Fibroblast of skin of left biceps (primary cell): Measurements from ENCODE around the gene TFDP1.

Source experiments
- DNase-seq, 2 experiments: peaks; one replicate each; pipeline ENCODE4 v3.0.0-alpha.2; 2013; ENCODE audit warnings: low read depth in 2 of 2

TFDP1 gene

DNA sequence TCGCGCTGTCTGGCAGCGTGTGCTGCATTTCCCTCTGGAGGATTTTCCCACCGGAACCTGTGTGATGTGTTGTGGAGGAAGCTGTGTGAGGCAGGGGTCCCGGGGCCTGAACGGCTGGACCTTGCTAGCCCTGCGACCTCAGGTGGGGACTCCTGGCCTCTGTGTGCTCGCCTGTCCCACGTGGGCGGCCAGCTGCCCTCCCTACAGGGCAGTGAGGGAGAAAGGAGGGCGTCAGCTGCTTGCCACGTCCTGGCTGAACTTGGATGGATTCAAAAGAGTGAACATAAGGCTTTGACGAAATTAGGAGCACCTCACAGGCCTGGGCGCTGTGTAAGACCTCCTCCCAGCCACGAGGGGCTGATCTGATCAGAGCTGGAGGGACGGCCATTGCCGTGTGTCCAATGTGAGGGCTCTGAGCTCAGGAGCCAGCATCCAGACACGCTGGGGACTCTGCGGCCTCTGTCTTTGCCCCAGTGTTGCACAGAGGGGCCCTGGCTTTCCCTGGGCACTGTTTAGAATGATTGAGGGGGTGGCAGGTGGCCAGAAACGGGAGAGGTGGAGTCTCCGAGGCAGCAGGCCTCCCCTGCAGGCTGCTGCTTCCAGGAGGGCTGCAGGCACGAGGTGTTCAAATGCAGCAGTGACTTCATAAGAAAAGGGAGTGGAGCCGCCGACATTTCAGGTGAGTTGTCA lies 13.0 kb downstream of the TFDP1 start:
- DNase-seq: no peak

DNA sequence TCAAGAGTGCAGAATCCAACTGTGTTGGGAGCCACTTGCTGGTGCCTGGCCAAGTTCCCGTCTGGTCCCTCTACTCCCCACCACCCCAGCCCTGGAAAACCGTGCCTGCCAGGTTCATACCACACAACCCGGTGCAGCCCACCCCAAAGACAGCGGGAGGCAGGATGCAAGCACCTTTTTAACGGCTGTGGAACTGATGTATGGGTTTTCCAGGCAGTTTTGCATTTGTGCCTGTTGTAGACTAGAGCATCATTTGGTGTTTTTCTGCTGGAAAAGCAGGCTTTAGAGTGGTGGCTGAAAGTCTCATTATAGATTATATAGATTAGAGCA lies 13.5 kb downstream of the TFDP1 start:
- no peak for DNase-seq

DNA sequence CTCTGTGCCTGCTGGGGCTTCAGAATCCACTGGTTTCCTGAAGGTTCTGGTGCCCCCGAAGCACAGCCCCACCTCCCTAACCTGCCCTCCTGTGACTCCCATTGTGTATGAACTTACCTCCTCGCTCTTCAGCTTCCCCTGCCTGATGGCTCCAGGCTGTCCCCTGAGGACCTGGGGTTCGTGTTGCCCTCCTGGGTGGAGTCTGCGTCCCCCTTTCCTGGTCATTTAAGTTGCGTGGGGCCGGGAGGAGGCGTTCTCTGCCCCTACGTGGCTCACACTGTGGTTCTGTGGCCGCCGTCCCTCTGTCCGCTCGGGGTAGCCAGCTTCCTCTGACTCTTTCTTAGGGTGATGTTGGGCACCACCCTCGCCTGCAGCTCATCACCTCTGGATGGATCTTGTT lies 13.9 kb downstream of the TFDP1 start:
- no peak for DNase-seq

DNA sequence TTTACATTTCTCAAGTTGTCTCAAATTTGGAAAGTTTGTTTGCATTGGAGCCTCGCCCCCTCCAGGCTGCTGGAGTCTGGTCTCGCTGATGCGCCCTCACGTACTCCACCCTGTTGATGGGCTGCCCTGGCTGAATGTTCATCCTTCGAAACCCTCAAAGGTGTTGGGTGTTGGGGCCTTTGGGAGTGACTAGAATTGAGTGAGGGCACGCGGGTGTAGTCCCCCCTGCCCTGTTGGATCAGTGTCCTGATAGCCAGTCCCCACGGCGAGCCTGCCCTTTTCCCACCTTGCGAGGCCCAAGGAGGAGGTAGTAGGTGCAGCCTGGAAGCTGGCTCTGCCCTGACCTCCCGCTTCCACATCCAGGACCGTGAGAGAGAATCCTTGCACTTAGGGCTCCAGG lies 14.8 kb downstream of the TFDP1 start:
- DNase-seq: no peak

DNA sequence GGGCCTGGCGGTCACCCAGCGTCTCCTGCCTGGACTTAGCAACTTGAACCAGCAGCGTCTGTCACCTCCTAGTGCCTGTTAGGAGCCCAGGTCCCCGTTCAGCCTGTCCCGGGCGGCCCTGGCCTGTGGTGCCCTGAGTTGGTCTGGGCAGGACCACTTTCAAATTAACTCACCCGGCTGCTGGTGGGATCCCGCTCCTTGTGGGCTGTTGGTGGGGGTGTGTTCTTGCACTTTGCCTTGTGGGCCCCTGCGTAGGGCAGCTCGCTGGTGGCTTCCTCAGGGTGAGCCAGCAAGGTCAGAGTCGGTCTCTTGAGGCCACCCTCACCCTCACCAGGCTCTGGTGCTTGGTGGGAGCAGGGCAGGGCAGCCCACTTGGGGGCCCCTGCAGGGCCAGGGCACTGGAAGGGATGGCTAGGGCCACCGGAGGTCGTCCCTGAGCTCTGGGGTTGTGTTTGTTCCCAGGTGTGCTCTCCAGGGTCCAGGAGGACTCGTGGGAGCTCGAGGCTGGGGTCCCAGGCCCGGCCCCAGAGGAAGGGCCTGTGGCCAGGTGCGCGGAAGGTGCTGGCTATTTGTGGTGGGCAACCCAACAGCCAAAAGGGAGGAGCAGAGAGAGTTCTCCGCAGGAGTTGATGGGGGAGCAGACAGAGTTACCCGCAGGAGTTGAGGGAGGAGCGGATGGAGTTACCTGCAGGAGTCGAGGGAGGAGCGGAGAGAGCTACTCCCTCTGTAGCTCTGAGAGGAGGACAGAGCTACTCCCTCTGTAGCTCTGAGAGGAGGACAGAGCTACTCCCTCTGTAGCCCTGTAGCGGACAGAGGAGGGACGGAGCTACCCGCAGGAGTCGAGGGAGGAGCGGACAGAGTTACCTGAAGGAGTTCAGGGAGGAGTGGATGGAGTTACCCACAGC lies 16.9 kb downstream of the TFDP1 start:
- no peak for DNase-seq

DNA sequence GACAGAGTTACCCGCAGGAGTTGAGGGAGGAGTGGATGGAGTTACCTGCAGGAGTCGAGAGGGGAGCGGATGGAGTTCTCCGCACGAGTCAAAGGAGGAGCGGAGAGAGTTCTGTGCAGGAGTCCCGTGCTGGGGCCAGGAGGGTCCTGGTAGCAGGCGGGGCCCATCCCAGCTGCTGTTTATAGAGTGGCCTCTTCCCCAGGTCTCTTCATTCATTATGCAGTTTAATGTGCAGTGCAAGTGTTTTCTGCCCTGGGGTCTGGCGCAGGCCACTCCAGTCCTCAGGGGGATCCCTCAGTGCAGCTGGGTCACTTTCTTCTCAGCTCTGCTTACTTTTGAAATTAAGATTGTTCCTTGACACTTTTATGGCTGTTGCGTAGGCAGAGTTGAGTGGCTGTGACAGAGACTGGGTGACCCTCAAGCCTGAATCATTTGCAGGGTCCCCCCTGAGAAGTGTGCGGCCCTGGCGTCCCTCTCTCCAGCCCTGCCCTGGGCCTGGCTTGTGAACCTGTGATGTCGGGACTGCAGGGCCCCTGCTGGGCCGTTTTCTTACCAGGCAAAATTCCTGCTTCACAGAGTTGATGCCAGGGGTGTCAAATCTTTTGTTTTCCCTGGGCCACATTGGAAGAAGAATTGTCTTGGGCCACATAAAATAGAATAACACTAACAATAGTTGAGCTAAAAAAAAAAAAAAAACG lies 17.9 kb downstream of the TFDP1 start:
- DNase-seq: no peak

DNA sequence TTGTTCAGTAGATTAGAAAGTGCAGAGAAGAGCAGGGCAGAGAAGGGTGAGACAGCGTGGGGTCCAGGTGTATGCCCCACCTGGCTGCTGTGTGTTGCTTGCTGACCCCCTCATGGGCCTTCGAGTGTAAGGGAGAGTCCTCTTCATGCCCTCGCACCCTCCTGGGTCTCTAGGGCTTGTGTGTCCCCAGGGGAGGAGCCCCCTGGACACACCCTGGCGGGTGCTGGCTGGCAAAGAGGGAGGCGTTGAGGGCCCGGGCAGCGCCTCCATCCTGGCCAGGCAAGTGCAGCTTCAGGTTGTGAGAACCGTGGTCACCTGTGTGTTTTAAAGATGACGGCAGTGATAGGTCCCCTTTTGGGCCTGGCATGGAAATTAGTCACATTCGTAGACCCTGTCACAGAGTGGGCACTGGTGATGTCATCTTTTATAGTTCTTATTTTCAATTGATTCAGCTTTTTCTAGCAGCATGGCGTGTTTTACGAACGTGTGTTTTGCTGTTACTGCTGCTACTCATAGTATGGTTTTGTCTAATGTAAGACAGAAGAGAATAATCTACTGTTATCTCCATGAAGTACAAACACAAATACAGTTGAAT lies 18.7 kb downstream of the TFDP1 start:
- DNase-seq: no peak

DNA sequence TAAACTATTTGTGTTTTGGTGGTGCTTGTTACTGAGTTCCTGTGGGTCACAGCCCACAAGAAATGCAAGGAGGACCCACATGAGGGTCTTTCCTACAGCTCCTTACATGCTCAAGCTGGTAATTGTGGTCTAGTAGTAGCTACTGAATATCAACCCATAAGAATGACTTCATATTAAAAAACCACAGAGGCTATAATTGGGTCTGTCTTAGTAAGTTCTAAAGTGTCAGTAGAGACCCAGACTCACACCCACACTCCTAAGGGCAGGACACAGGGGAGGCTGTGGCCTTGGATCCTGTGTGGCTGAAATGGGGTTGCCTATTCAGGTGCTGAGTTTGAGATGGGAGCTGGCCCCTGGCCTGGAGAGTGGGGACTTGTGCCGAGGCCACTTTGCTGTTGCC lies 19.6 kb downstream of the TFDP1 start:
- DNase-seq: no peak

DNA sequence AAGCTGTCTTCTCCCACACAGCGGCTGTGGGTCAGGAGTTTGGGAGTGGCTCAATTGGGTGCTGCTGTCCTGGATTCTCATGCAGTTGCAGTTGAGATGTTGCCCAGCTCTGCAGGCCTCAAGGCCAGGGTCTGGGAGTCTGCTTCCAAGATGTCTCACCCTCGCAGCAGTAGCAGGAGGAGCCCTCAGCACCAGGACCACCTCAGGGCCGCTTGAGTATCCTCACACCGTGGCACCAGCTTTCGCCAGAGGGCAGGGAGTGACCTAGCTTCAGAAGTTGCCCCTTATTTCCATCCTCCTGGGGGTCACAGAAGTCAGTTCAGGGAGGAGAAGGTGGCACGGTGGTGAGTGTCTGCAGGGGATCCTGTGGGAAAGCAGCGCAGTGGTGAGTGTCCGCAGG lies 20.9 kb downstream of the TFDP1 start:
- DNase-seq: no peak

DNA sequence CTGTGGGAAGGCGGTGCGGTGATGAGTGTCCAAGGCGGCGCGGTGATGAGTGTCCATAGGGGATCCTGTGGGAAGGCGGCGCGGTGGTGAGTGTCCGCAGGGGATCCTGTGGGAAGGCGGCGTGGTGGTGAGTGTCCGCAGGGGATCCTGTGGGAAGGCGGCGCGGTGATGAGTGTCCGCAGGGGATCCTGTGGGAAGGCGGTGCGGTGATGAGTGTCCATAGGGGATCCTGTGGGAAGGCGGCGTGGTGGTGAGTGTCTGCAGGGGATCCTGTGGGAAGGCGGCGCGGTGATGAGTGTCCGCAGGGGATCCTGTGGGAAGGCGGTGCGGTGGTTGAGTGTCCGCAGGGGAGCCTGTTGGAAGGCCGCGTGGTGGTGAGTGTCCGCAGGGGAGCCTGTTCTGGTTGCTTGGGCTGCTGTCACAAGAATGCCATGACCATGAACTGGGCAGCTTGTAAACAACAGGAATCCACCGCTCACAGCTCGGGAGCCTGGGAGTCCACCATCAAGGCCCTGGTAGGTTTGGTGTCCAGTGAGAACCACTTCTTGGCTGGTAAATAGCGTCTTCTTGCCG lies 21.4 kb downstream of the TFDP1 start:
- no peak for DNase-seq

DNA sequence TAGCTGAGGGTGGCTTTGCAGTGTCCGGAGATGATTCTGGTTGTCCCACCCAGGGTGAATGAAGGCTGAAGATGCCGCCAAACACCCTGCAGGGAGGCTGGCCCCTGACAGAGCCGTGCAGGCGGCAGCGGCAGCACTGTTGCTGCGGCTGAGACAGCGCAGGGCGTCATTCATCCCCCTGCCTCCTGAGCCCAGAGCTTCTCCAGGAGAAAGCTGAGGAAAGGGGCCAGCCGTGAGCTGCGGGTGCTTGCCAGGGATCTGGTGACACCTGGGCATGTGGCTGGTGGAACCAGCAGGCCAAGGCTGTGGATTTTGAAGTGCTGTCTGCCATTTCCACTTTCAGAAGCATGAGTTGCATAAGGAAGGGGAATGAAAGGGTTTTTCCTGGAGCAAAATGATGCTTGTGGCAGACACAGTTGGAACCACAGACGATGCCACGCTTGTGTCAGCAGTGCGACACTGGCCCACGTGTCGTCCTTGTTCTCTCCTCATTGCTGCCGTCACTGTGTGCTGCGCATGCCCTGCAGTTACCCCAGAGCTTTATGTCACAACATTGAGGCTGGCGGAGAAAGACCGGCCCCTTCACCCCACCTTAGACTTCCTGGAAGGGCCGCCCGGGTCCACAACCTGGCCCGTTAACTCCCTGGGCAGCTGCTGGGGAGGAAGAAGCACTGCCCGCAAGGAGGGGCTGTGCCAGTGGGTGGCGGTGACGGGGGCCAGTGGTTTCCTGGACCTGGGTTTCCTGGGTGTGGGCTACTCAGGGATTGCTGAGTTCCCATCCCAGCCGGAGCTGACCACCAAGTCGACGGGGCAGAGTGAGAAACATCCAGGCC lies 22.7 kb downstream of the TFDP1 start:
- DNase-seq: no peak

DNA sequence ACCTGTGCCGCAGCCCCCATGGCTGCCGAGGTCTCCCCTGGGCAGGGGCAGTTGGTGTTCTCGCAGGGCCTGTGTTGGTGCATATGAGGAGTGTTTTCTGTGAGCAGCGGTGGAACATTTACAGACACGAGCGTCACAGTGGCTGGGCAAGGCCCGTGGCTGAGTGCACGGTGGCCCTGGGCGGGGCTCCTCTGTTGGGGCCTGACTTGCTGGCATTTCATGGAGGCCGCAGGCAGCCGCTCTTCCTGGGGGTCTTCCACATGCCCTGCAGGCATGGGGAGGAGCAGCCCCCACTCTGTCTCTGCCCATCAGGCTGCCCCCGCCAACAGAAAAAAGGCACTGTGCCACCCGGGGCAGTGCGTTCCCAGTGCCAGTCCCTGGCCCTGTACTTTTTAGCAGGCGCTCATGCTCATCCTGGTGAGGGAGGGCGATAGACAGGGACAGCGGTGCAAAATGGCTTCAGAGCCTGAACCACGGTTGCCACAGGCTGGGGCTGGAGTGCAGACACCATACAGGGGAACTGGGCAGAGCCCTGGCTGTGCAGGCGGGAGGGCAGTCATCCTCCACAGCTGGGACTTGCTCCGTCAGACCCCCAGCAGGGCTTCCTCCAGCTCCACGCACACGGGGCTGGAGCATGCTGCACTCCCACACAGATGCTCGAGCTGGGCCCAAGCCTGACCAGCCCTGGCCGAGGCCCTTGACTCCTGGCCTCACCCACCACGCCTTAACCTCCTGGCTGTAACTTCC lies 23.5 kb downstream of the TFDP1 start:
- no peak for DNase-seq

DNA sequence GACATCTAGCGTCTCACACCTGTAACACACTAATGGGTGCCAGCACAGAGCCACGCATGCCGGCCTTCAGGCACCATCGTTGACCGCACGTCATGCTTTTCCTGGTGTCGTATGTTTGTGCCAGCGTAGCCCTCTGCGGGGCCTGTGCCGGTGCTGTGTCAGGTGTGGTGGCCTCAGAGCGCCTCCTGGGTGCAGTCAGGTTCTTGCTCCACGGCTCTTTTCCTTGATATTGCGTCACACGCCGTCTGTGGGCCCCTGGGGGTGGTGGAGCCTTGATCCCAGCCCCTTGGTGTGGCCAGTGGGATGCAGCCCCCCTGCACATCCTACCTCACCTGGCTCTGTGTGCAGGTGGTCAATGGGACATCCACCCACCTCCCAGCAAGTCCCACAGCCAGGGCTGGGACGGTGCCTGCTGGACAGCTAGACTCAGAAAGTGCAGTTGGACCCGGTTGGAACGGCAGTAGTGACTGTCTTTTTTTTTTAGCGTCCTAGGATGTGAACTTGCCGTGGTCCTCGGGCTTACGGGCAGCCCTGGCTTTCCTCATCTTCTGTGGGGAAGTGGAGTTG lies 24.5 kb downstream of the TFDP1 start:
- no peak for DNase-seq

DNA sequence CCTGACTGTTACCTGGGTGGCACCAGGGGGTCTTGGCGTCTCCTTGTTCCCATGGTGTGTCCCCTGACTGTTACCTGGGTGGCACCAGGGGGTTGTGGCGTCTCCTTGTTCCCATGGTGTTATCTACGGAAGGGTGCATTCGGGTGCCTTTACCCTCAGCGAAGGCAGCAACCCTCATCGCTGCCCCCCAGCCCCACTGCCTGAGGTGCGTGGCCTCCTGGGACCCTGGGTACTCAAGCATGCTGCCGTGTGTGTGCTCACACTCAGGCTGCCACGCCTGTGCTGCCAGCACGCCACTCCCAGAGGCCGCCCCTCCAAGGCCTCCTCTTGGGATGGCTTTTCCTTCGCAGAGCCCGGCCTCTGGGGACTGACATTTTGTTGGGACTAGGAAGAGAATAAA lies 25.1 kb downstream of the TFDP1 start:
- DNase-seq: no peak

DNA sequence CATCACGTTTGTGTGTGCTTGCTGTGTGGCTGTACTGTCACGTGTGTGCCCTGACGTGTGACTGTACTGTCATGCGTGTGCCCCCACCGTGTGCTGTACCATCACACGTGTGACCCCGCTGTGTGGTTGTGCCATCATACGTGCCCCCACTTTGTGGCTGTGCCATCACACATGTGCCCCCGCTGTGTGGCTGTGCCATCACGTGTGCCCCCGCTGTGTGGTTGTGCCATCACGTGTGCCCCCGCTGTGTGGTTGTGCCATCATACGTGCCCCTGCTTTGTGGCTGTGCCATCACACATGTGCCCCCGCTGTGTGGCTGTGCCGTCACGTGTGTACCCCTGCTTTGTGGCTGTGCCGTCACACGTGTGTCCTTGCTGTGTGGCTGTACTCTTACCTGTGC lies 25.7 kb downstream of the TFDP1 start:
- DNase-seq: no peak

DNA sequence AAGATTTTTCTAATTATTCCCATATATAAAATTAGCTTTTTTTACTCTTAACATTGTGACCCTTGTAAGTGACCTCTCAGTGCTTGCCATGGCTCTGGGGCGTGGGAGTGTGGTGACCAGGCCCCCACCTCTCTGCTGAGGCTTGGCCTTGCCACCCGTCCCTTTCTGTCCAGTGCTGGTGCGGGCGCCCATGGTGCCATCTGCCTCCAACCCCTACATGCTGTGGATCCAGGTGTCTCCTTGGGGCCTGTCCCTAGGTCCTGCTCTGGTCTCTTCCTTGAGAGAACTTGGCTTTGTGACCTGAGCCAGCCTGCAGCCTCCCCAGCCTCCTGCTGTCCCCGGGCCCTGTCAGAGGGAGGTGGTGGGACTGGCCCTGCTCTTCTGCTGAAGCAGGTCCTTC lies 27.4 kb downstream of the TFDP1 start:
- DNase-seq: no peak

DNA sequence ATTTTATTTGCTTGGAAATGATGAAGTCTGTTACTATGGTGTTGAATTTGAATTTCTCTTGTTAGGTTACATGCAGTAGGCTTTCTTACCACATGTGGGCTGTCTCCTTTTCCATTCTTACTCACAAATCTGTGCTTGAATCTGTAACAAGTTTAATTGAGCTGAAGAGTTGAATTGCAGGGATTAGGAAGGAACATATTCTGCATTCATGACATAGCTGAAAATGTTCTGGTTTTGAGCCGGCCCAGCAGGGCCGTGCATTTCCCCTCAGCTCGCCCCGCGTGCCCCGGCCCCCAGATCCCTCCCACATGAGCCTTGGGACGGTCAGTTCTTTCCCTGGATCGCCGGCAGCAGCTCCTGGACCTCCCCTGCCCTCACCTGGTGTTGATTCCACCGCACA lies 28.1 kb downstream of the TFDP1 start:
- DNase-seq: no peak

DNA sequence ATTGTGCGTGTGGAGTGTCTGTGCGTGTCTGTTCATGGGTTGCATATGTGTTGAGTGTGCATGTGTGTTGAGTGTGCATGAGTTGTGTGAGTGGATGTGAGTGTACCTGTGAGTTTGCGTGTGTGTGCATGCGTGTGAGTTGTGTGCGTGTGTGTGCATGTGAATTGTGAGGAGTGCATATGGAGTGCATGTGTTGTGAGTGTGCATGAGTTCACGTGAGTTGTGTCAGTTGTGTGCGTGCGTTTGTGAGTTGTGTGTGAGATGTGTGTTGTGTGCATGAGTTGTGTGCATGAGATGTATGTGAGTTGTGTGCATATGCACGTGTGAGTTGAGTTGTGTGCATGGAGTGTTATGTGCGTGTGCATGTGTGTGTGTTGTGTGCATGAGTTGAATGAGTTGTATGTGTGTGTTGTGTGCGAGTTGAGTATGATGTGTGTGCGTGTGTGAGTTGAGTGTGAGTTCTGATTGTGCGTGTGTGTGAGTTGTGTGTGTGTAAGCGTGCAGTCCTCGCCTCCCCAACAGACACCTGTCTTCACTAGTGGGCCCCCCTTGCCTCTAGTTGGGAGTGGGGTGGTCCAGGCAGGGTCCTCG lies 29.3 kb downstream of the TFDP1 start:
- no peak for DNase-seq

DNA sequence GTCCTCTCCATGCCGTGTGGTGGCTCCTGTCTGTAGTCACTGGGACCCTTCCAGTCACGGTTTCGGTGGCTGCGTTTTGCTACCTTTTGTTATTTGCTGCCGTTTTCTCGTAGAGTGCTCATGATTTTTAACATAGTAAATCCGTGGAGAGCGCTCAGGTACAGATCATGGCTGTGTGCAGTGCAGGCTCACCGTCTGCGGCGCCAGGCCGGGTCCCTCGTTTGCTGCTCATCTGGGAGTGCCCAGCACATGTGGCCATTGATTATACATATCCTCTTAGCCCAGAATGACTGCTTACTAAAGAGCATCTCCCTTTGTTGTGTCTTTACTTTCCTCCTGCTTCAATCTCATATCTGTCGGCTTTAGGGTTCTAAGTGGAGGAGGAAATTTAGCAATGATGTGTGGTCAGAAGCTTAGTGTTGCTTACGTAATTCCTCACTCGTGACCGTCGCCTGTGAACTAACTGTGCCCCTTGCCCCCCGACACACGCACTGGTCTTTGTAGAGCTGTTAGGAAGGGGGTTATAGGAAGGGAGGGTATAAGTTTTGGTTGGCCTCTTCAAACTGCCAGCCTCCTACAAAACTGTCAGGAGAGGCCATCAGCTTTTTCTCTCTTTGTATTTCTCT lies 31.8 kb downstream of the TFDP1 start:
- no peak for DNase-seq
